Measurements from ENCODE around the gene REM2. TPM values are rescaled to one million over a fixed set of nuclear protein-coding genes. Genes with fewer than 3 reads are reported as not detected.
"Not testable (repeated sequence)": the region's sequence is repeated elsewhere in the genome, so short reads cannot be mapped to it uniquely, and the experiment has no call there.

Gene REM2
- total RNA-seq, 1 experiment from 2014 or later, result 1.5 TPM

DNA sequence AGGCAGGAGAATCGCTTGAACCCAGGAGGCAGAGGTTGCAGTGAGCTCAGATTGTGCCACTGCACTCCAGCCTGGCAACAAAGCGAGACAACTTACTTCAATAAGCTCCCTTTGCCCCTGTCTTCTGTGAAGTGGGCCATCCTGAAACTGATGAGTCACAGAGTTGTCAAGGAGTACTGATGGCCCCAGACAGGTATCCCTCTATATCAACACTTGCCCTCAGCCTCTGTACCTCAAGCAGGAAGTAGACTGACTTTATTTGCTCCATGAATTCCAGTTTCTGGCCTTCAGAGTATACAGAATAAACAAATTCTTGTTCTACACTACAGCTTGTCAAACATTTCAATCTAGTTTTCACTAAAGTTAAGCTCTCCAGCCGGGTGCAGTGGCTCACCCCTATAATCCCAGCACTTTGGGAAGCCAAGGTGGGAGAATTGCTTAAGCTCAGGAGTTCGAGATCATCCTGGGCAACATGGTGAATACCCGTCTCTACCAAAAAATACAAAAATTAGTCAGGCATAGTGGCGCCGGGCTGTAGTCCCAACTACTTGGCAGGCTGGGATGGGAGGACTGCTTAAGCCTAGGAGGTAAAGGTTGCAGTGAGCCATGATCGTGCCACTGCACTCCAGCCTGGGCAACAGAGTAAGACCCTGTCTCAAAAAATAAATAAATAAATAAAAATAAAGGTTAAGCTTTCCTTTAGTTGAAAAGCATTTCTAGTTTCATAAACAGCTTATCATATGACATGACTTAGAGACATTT lies 27.9 kb upstream of the REM2 start (continued):
- TF ChIP-seq PRRX2 (CRISPR knock-in tag; IDR thresholded peaks at IDR 0.05), result no peak

- DNase-seq (ENCODE audit: low spot score), result no peak
- no peak overlapping the region for H3K4me3 Mint-ChIP-seq
- no peak for TF ChIP-seq CREB1 (CRISPR knock-in tag; IDR thresholded peaks at IDR 0.05)
- peak; percentile 91 for TF ChIP-seq HMGA2 (CRISPR knock-in tag; IDR thresholded peaks at IDR 0.05)
- no peak for TF ChIP-seq ZNF263 (CRISPR knock-in tag; IDR thresholded peaks at IDR 0.05; ENCODE audit: low read depth)
- no peak for TF ChIP-seq ZNF219 (CRISPR knock-in tag; IDR thresholded peaks at IDR 0.05; ENCODE audit: borderline replicate concordance)
- TF ChIP-seq NR1H2 (CRISPR knock-in tag; IDR thresholded peaks at IDR 0.05), result no peak
- no peak for TF ChIP-seq FOXP4 (CRISPR knock-in tag; IDR thresholded peaks at IDR 0.05)
- peaks cover 4% of the 10 kb centered on the region for H3K4me1 Mint-ChIP-seq
- peaks cover 5% of the 10 kb centered on the region; the same call in 1 of the 2 replicates for H3K9me3 Mint-ChIP-seq
- H3K27me3 Mint-ChIP-seq (ENCODE audit: low read depth), result no peaks in the 10 kb centered on the region
- H3K27ac Mint-ChIP-seq, result no peak overlapping the region
- no peaks in the 10 kb centered on the region for H3K36me3 Mint-ChIP-seq
- no peak for ATAC-seq
- ChIA-PET POLR2A (no interaction called here), CTCF (interaction anchor here (10.1 kb wide), 1 partner anchor 35 kb away, joined by 280 read pairs; no protein-coding TSS in a partner anchor)
These were observed 26.6 kb upstream of the REM2 start for GRCh38 chr14:22856428-22856827.

DNA sequence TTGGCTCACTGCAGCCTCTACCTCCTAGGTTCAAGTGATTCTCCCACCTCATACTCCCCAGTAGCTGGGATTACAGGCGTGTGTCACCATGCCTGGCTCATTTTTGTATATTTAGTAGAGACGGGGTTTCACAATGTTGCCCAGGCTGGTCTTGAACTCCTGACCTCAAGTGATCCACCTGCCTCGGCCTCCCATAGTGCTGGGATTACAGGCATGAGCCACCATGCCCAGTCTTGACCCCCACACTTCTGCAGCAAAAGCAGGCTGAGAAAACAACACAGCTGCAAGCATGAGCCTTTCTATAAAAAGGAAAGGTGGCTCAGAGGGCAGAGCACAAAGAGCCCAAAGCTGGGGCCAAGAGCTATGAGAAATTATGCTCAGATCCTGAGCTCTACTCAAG lies 22.6 kb upstream of the REM2 start:
- H3K4me3 Mint-ChIP-seq; H3K27ac Mint-ChIP-seq; H3K36me3 Mint-ChIP-seq; ATAC-seq; H3K9me3 Mint-ChIP-seq; H3K4me1 Mint-ChIP-seq; DNase-seq (ENCODE audit: low spot score); H3K27me3 Mint-ChIP-seq (ENCODE audit: low read depth): not testable (repeated sequence)
- ChIA-PET CTCF (interaction anchor here (0.6 to 5.5 kb wide), 4 partner anchors 12 to 303 kb away, joined by 3 to 19 read pairs (median 4); no protein-coding TSS in a partner anchor), POLR2A (interaction anchor here (0.6 to 1.0 kb wide), 2 partner anchors 8 to 77 kb away, joined by 3 to 5 read pairs; no protein-coding TSS in a partner anchor)

GRCh38 chr14:22861651-22862050 lies 21.4 kb upstream of the REM2 start:
- DNase-seq (ENCODE audit: low spot score) (no peak), ATAC-seq (no peak)
- Mint-ChIP-seq H3K4me3 (no peak overlapping the region), H3K9me3 (peaks cover 5% of the 10 kb centered on the region; the same call in 1 of the 2 replicates), H3K27me3 (ENCODE audit: low read depth) (no peaks in the 10 kb centered on the region), H3K27ac (no peak overlapping the region), H3K36me3 (no peaks in the 10 kb centered on the region), H3K4me1 (peaks cover 4% of the 10 kb centered on the region; the same call in 1 of the 2 replicates)
- no peak for TF ChIP-seq ZNF263 (CRISPR knock-in tag; IDR thresholded peaks at IDR 0.05; ENCODE audit: low read depth)
- TF ChIP-seq FOXJ3 (CRISPR knock-in tag; IDR thresholded peaks at IDR 0.05; ENCODE audit: borderline replicate concordance), result no peak
- CTCF ChIA-PET, result interaction anchor here (1.3 to 5.5 kb wide), 3 partner anchors 9 to 292 kb away, joined by 4 to 19 read pairs (median 18); no protein-coding TSS in a partner anchor
- POLR2A ChIA-PET, result interaction anchor here (1.0 kb wide), 1 partner anchor 39 kb away, joined by 3 read pairs; no protein-coding TSS in a partner anchor

- POLR2A ChIA-PET, result interaction anchor here (0.5 kb wide), 1 partner anchor 45 kb away, joined by 11 read pairs; no protein-coding TSS in a partner anchor
- H3K36me3 Mint-ChIP-seq, result no peaks in the 10 kb centered on the region
- no peaks in the 10 kb centered on the region for H3K9me3 Mint-ChIP-seq
- CTCF ChIA-PET, result interaction anchor here (0.6 to 3.3 kb wide), 18 partner anchors 9 to 294 kb away, joined by 3 to 23 read pairs (median 4); partner anchors contain the start of genes MMP14, OXA1L and RBM23
- peak overlapping the region; percentile 31; the same call in 1 of the 2 replicates for H3K27ac Mint-ChIP-seq
- DNase-seq (ENCODE audit: low spot score), result no peak
- no peak overlapping the region for H3K4me3 Mint-ChIP-seq
- peaks cover 7% of the 10 kb centered on the region; the same call in 1 of the 2 replicates for H3K4me1 Mint-ChIP-seq
- ATAC-seq, result no peak
- no peaks in the 10 kb centered on the region for H3K27me3 Mint-ChIP-seq (ENCODE audit: low read depth)
- TF ChIP-seq ZNF423 (CRISPR knock-in tag; IDR thresholded peaks at IDR 0.05) (no peak), USF2 (CRISPR knock-in tag; IDR thresholded peaks at IDR 0.05) (no peak), ZNF263 (CRISPR knock-in tag; IDR thresholded peaks at IDR 0.05; ENCODE audit: low read depth) (no peak), ATF3 (CRISPR knock-in tag; conservative IDR thresholded peaks at IDR 0.05) (no peak), ZNF532 (CRISPR knock-in tag; IDR thresholded peaks at IDR 0.05; ENCODE audit: borderline replicate concordance) (no peak), OVOL2 (CRISPR knock-in tag; IDR thresholded peaks at IDR 0.05; ENCODE audit: borderline replicate concordance) (no peak), ESRRA (CRISPR knock-in tag; IDR thresholded peaks at IDR 0.05; ENCODE audit: borderline replicate concordance) (no peak)
- TF ChIP-seq, protein P1, sequence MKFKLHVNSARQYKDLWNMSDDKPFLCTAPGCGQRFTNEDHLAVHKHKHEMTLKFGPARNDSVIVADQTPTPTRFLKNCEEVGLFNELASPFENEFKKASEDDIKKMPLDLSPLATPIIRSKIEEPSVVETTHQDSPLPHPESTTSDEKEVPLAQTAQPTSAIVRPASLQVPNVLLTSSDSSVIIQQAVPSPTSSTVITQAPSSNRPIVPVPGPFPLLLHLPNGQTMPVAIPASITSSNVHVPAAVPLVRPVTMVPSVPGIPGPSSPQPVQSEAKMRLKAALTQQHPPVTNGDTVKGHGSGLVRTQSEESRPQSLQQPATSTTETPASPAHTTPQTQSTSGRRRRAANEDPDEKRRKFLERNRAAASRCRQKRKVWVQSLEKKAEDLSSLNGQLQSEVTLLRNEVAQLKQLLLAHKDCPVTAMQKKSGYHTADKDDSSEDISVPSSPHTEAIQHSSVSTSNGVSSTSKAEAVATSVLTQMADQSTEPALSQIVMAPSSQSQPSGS (CRISPR knock-in tag; IDR thresholded peaks at IDR 0.05; ENCODE audit: borderline replicate concordance, low read depth), result no peak
These were observed 18.0 kb upstream of the REM2 start for GRCh38 chr14:22864979-22865378.

Measured in WTC11 (cell line).